Measurements from ENCODE around the gene PLEKHN1.

Gene PLEKHN1

GRCh38 chr1:960363-961131, 5.7 kb upstream of the PLEKHN1 start, which contains the start of gene KLHL17:
KLHL17 (plus strand) TSS chr1:960584; CDS start chr1:960694, 110 bp downstream.
- peak; percentile 34 to 64 for DNase-seq (ENCODE audit: low read depth in 2 of 2)

GRCh38 chr1:961132-961669, 5.1 kb upstream of the PLEKHN1 start:
- no peak for DNase-seq (ENCODE audit: low read depth in 2 of 2)

- DNase-seq (ENCODE audit: low read depth in 2 of 2), result no peak
These were observed 3.6 kb upstream of the PLEKHN1 start for GRCh38 chr1:962381-963300.

- DNase-seq (ENCODE audit: low read depth in 2 of 2), result no peak
These were observed 3.0 kb upstream of the PLEKHN1 start for GRCh38 chr1:963301-963651.

- DNase-seq (ENCODE audit: low read depth in 2 of 2), result no peak
These were observed 2.3 kb upstream of the PLEKHN1 start for GRCh38 chr1:963746-964525.

- DNase-seq (ENCODE audit: low read depth in 2 of 2), result no peak
These were observed 1.4 kb upstream of the PLEKHN1 start for GRCh38 chr1:964691-965525.

GRCh38 chr1:965526-966134, 652 bp upstream of the PLEKHN1 start:
- DNase-seq (ENCODE audit: low read depth in 2 of 2), result no peak

- peak; percentile 59 to 75 for DNase-seq (ENCODE audit: low read depth in 2 of 2)
These were observed 520 bp downstream of the PLEKHN1 start for GRCh38 chr1:966704-967300.

GRCh38 chr1:967466-968343, 1.4 kb downstream of the PLEKHN1 start:
- DNase-seq (ENCODE audit: low read depth in 2 of 2), result no peak

GRCh38 chr1:969260-969855, 3.1 kb downstream of the PLEKHN1 start:
- no peak for DNase-seq (ENCODE audit: low read depth in 2 of 2)

- DNase-seq (ENCODE audit: low read depth in 2 of 2), result no peak
These were observed 4.1 kb downstream of the PLEKHN1 start for GRCh38 chr1:970242-970972.

GRCh38 chr1:970973-971730, 4.9 kb downstream of the PLEKHN1 start:
- no peak for DNase-seq (ENCODE audit: low read depth in 2 of 2)

- DNase-seq (ENCODE audit: low read depth in 2 of 2), result no peak
These were observed 5.6 kb downstream of the PLEKHN1 start for GRCh38 chr1:971751-972506.

GRCh38 chr1:972726-973458, 6.6 kb downstream of the PLEKHN1 start:
- no peak for DNase-seq (ENCODE audit: low read depth in 2 of 2)

- DNase-seq (ENCODE audit: low read depth in 2 of 2), result no peak
These were observed 7.4 kb downstream of the PLEKHN1 start for GRCh38 chr1:973459-974292.

Measured in stimulated activated CD8-positive, alpha-beta memory T cell treated with anti-CD3 and anti-CD28 coated beads, Interleukin-2, amount 100 ng/mL, for 1 hour (primary cell).